ENCODE measurements around the gene RBBP7. TPM values are rescaled to one million over a fixed set of nuclear protein-coding genes. Genes with fewer than 3 reads are reported as not detected.

The RBBP7 gene
- total and polyA plus RNA-seq, 2 of the 8 experiments (the other 6 are each of a cell fraction or from before 2014, with no cell fraction given) = 107 to 138 TPM

DNA sequence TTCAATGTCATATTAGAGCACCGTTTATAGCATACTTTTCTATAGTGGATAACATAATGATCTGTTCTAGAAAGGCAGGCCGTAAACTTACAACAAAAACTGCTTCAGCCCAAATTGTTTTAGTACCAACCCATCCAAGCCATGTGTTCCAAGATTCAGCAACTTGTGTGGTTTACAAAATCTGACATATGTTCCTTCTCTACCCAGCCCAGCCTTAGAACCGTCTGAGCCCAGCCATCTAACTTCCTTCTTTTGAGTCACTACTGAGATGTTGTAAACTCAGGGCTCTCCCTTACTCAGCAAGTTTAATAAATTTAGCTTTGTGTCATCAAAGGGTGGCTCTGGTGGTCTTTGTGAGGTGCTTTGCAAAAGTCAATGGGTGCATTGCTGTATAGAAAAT lies 43.9 kb upstream of the RBBP7 start (continued):
- TF ChIP-seq, protein P1, sequence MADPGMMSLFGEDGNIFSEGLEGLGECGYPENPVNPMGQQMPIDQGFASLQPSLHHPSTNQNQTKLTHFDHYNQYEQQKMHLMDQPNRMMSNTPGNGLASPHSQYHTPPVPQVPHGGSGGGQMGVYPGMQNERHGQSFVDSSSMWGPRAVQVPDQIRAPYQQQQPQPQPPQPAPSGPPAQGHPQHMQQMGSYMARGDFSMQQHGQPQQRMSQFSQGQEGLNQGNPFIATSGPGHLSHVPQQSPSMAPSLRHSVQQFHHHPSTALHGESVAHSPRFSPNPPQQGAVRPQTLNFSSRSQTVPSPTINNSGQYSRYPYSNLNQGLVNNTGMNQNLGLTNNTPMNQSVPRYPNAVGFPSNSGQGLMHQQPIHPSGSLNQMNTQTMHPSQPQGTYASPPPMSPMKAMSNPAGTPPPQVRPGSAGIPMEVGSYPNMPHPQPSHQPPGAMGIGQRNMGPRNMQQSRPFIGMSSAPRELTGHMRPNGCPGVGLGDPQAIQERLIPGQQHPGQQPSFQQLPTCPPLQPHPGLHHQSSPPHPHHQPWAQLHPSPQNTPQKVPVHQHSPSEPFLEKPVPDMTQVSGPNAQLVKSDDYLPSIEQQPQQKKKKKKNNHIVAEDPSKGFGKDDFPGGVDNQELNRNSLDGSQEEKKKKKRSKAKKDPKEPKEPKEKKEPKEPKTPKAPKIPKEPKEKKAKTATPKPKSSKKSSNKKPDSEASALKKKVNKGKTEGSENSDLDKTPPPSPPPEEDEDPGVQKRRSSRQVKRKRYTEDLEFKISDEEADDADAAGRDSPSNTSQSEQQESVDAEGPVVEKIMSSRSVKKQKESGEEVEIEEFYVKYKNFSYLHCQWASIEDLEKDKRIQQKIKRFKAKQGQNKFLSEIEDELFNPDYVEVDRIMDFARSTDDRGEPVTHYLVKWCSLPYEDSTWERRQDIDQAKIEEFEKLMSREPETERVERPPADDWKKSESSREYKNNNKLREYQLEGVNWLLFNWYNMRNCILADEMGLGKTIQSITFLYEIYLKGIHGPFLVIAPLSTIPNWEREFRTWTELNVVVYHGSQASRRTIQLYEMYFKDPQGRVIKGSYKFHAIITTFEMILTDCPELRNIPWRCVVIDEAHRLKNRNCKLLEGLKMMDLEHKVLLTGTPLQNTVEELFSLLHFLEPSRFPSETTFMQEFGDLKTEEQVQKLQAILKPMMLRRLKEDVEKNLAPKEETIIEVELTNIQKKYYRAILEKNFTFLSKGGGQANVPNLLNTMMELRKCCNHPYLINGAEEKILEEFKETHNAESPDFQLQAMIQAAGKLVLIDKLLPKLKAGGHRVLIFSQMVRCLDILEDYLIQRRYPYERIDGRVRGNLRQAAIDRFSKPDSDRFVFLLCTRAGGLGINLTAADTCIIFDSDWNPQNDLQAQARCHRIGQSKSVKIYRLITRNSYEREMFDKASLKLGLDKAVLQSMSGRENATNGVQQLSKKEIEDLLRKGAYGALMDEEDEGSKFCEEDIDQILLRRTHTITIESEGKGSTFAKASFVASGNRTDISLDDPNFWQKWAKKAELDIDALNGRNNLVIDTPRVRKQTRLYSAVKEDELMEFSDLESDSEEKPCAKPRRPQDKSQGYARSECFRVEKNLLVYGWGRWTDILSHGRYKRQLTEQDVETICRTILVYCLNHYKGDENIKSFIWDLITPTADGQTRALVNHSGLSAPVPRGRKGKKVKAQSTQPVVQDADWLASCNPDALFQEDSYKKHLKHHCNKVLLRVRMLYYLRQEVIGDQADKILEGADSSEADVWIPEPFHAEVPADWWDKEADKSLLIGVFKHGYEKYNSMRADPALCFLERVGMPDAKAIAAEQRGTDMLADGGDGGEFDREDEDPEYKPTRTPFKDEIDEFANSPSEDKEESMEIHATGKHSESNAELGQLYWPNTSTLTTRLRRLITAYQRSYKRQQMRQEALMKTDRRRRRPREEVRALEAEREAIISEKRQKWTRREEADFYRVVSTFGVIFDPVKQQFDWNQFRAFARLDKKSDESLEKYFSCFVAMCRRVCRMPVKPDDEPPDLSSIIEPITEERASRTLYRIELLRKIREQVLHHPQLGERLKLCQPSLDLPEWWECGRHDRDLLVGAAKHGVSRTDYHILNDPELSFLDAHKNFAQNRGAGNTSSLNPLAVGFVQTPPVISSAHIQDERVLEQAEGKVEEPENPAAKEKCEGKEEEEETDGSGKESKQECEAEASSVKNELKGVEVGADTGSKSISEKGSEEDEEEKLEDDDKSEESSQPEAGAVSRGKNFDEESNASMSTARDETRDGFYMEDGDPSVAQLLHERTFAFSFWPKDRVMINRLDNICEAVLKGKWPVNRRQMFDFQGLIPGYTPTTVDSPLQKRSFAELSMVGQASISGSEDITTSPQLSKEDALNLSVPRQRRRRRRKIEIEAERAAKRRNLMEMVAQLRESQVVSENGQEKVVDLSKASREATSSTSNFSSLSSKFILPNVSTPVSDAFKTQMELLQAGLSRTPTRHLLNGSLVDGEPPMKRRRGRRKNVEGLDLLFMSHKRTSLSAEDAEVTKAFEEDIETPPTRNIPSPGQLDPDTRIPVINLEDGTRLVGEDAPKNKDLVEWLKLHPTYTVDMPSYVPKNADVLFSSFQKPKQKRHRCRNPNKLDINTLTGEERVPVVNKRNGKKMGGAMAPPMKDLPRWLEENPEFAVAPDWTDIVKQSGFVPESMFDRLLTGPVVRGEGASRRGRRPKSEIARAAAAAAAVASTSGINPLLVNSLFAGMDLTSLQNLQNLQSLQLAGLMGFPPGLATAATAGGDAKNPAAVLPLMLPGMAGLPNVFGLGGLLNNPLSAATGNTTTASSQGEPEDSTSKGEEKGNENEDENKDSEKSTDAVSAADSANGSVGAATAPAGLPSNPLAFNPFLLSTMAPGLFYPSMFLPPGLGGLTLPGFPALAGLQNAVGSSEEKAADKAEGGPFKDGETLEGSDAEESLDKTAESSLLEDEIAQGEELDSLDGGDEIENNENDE (IDR thresholded peaks at IDR 0.05; ENCODE audit: insufficient replicate concordance, low read length) = no peak
- TF ChIP-seq TCF12 (IDR thresholded peaks at IDR 0.05; ENCODE audit: low read depth, low read length) = no peak
- no peak for TF ChIP-seq RFX5 (IDR thresholded peaks at IDR 0.05; ENCODE audit: borderline replicate concordance, low read depth, low read length)
- TF ChIP-seq RXRA (IDR thresholded peaks at IDR 0.05; ENCODE audit: insufficient read depth, low read depth, low read length) = no peak
- TF ChIP-seq SUZ12 (IDR thresholded peaks at IDR 0.05; ENCODE audit: low read length) = no peak
- no peak for TF ChIP-seq RBBP5 (IDR thresholded peaks at IDR 0.05; ENCODE audit: borderline replicate concordance, low read depth, low read length)
- no peak for TF ChIP-seq SIX5 (IDR thresholded peaks at IDR 0.05; ENCODE audit: low read depth, low read length)
- no peak for TF ChIP-seq RNF2 (IDR thresholded peaks at IDR 0.05; ENCODE audit: borderline replicate concordance, low read depth, low read length, missing control alignments, poor library complexity, severe bottlenecking)
- no peak for TF ChIP-seq POU5F1 (IDR thresholded peaks at IDR 0.05; ENCODE audit: low read depth, low read length)
- TF ChIP-seq SAP30 (IDR thresholded peaks at IDR 0.05; ENCODE audit: insufficient read depth, insufficient replicate concordance, low read length) = no peak
- TF ChIP-seq NANOG (IDR thresholded peaks at IDR 0.05; ENCODE audit: insufficient read depth, low read depth, low read length, poor library complexity, severe bottlenecking) = no peak

Data from H1 (cell line).